ENCODE data around the gene NFKBIL1.
"Not testable (repeated sequence)": the region's sequence is repeated elsewhere in the genome, so short reads cannot be mapped to it uniquely, and the experiment has no call there.

NFKBIL1 gene, protein sequence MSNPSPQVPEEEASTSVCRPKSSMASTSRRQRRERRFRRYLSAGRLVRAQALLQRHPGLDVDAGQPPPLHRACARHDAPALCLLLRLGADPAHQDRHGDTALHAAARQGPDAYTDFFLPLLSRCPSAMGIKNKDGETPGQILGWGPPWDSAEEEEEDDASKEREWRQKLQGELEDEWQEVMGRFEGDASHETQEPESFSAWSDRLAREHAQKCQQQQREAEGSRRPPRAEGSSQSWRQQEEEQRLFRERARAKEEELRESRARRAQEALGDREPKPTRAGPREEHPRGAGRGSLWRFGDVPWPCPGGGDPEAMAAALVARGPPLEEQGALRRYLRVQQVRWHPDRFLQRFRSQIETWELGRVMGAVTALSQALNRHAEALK

DNA sequence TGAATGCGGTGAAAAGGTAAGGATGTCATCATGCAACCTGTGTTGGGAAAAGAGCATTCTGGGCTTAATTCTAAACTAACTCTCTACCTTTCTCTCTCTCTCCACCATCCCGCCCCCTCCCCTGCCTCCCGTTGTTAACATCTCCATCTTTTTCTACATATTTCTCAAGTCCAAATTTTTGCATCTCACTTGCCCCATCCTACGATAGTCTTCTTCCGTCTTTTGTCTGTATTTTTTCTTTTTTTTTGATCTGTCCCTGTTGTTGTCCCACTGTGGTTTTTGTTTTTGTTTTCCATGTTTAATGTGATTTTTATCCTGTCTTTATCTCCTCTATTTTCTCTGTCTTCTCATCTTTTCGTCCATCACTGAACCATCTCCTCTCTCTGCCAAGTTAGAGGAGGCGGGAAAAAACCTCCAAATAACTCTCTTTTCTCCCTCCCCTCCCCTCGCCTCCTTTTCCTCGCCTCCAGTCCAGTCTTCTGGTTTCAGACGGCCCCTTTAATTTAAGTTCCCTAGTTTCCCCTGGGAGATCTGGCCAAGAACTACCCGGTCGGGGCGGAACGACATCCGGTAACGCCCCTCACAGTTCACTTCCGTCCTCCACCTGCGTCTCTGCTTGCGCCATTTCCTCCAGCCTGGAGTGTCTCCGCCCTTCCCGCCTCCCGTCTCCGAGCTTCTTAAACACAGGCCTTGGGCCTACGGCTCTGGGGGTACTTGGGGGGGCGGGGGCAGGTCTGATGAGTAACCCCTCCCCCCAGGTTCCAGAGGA lies at the start of gene NFKBIL1:
Gene NFKBIL1 (plus strand): TSS at position 651 of the 769 bp plus-strand sequence. CDS start 87 bp downstream, at position 738.
- in situ Hi-C loops (cut with MboI; ENCODE audit: low pct_unique_long_range_greater_than_20kb, low sequenced_read_pairs) = no loop called here
- peak; percentile 99 for DNase-seq

DNA sequence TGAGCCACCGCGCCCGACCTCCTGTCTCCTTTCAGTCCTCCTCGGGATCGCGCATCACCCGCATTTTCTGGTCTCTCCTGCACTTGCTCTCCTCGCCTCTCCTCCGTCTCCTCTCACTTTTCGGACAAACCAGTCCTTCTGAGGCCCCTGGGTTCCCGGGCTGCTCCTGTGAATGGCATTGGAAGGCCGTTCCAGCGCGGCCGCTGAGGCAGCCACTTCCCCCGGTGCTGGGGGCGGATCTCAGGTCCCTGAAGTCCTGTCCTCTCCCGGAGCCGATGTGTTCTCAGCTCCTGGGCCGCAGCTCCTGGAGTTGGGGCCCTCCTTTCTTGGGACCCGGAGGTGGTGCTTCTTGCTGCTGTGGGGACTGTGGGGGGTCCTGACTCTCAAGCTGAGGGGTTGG lies 48.7 kb upstream of the NFKBIL1 start:
- in situ Hi-C loops (cut with MboI; ENCODE audit: low pct_unique_long_range_greater_than_20kb, low sequenced_read_pairs) = no loop called here
- DNase-seq = no peak

DNA sequence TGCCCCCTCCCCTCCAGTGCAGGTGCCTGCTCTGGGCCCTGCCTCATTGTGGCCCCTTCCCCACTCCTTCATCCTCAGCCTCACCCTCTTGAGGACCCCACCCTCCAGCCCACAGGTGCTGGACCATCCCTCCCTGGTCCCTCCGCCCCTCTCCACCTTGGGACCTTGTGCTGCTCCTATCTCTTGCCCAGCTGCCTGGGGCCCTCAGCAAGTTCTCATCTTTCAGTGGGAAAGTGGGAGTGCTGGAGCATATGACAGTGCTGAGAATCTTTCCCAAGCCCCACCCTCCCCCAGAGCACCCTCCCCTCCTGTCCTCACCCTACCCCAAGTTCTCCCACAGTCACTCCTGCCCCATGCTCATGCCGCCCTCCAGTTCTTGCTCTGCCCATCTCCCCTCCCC lies 47.8 kb upstream of the NFKBIL1 start:
- in situ Hi-C loops (cut with MboI; ENCODE audit: low pct_unique_long_range_greater_than_20kb, low sequenced_read_pairs) = not testable (repeated sequence)

DNA sequence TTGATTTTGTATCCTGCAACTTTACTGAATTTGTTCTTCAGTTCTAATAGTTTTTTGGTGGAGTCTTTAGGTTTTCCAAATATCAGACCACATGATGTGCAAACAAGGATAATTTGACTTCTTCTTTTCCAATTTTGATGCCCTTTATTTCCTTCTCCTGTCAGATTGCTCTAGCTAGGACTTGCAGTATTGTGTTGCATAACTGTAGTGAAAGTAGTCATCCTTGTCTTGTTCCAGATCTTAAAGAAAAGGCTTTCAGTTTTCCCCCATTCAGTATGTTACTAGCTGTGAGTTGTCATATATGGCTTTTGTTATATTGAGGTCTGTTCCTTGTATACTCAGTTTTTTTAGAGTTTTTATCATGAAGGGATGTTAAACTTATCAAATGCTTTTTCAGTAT lies 44.8 kb upstream of the NFKBIL1 start:
- in situ Hi-C loops (cut with MboI; ENCODE audit: low pct_unique_long_range_greater_than_20kb, low sequenced_read_pairs) = no loop called here

More for the DNA sequence above, 47.8 kb upstream of the NFKBIL1 start:
- not testable (repeated sequence) for DNase-seq

DNA sequence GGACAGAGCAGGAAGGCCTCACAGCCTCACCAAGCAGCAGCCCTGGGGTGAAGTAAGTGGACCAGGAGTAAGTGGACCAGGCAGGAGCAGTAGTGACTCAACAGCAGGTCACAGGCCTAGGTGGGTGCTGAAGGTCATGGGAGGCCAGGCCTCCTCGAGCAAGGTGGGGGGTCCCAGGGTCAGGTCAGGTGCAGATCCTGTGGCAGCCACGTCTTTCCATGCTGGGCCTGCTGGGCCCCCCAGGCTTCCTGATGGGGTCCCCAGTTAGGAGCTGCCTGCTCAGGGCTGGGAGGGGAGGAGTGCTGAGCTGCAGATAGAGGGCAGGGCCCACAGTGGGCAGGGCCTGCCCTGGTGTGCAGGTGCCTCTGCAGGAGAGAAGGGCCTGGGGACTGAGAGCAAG lies 38.4 kb upstream of the NFKBIL1 start:
- in situ Hi-C loops (cut with MboI; ENCODE audit: low pct_unique_long_range_greater_than_20kb, low sequenced_read_pairs); DNase-seq: not testable (repeated sequence)

More for the DNA sequence above, 44.8 kb upstream of the NFKBIL1 start:
- DNase-seq = no peak

DNA sequence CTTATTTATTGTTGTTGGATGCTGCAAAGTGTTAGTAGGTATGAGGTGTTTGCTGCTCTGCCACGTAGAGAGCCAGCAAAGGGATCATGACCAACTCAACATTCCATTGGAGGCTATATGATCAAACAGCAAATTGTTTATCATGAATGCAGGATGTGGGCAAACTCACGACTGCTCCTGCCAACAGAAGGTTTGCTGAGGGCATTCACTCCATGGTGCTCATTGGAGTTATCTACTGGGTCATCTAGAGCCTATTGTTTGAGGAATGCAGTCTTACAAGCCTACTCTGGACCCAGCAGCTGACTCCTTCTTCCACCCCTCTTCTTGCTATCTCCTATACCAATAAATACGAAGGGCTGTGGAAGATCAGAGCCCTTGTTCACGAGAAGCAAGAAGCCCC lies 37.4 kb upstream of the NFKBIL1 start:
- in situ Hi-C loops (cut with MboI; ENCODE audit: low pct_unique_long_range_greater_than_20kb, low sequenced_read_pairs) = no loop called here
- no peak for DNase-seq

DNA sequence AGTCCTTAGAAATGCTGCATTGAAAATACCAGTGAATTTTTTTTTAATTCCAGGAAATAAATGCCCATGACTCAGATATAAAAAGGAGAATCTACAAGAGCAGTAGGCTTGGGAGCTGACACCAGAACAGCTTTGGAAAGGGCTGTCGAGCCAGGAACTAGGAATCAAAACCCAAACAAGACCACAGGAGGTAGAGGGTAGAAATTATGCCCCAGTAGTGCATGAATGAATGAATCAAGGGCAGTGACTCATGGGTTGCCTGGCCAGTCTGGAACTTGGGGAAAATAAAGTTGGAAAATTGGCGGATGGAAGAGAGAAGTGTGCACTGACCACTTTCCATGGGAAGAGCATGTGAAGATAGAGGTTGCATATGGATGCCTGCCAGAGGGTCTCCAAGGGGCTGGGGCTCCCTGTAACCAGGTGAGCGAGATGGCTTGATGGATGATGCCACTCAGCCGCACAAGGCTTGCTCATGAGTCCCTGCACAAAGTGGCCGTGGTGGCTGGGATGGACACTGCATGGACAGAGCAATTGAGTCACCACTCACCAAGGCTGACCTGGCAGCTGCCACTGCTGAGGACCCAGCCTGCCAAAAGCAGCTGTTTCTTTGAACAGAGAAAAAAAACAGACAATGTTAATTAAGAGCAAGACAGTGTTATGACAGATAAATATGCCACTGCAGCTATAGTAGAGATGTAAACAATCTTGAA lies 33.8 kb upstream of the NFKBIL1 start:
- in situ Hi-C loops (cut with MboI; ENCODE audit: low pct_unique_long_range_greater_than_20kb, low sequenced_read_pairs) = no loop called here
- no peak for DNase-seq

DNA sequence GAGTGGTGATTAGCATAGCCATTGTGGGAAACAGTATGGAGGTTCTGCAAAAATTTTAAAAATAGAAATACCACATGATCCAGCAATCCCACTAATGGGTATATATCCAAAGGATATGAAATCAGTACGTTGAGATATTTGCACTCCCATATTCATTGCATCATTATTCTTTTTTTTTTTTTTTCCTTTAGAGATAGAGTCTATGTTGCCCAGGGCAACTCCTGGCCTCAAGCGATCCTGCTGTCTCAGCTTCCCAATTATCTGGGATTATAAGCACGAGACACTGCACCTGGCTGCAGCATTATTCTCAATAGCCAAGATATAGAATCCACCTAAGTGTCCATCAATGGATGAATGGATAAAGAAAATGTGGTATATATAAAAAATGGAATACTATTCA lies 25.6 kb upstream of the NFKBIL1 start:
- DNase-seq = no peak
- in situ Hi-C loops (cut with MboI; ENCODE audit: low pct_unique_long_range_greater_than_20kb, low sequenced_read_pairs) = no loop called here

DNA sequence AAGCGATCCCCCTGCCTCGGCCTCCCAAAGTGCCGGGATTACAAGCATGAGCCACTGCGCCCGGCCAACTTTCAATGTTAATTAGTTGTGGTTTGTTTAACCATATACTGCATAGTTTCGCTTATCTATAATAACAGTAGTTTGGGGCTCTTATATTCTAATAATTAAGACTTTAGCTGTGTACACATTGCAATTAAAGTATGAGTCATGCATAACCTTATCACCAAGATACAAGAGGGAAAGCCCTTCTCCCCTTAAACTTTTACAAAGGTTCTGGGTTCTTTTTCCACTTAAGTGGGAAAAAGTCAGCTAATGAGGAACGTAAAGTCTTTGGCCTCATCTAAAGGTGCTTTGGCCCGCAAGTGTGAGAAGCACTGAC lies 21.9 kb upstream of the NFKBIL1 start:
- in situ Hi-C loops (cut with MboI; ENCODE audit: low pct_unique_long_range_greater_than_20kb, low sequenced_read_pairs) = no loop called here

DNA sequence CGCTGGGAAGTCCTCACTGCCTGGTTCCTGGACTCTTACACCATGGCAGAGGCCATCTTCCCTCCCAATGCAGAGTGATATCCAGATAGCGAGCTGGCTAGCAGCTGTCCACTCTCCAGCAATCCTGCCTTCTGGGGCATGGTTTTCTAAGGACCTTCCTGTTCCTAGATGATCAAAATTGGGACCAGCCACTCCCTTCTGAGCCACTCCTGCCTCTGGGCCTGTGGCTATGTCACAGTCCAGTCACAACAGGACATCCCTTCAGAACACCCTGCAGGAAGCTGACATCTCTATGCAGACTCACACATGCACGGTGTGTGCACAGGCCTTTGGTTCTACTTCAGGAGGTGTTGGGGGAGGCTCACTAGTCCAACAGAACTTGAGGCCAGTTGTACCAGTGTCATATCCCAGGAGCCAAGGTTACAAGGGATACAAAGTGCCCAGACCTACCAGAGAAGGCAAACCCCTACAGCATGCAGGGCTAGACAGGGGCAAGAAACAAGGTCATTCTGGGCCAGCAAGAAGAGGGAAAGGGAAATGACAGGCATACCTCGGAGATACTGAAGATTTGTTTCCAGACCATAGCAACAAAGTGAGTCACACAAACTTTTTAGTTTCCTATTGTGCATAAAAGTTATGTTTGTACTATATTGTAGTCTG lies 21.3 kb upstream of the NFKBIL1 start:
- in situ Hi-C loops (cut with MboI; ENCODE audit: low pct_unique_long_range_greater_than_20kb, low sequenced_read_pairs) = no loop called here
- DNase-seq = no peak

More for the DNA sequence above, 21.9 kb upstream of the NFKBIL1 start:
- DNase-seq = no peak

DNA sequence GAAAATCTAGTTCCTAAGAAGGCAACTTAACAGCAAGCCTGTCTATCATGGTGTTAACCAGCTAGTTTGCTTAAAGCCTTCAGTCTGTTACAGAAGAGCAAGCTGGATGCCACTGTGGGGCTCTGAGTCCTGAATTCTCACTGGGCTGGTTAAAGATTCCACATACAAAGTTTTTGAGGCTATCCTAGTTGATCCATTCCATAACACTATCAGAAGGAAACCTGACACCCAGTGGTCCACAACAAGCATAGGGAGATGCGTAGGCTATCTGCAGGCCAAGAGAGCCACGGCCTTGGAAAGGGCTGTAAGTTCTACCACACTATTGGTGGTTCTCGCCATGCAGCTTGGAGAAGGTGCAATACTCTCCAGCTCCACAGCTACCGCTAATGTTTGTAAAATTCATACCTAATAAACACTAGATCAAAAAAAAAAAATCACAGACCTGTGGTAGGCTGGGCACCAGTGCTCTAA lies 19.1 kb upstream of the NFKBIL1 start:
- in situ Hi-C loops (cut with MboI; ENCODE audit: low pct_unique_long_range_greater_than_20kb, low sequenced_read_pairs) = no loop called here
- DNase-seq = peak; percentile 27

DNA sequence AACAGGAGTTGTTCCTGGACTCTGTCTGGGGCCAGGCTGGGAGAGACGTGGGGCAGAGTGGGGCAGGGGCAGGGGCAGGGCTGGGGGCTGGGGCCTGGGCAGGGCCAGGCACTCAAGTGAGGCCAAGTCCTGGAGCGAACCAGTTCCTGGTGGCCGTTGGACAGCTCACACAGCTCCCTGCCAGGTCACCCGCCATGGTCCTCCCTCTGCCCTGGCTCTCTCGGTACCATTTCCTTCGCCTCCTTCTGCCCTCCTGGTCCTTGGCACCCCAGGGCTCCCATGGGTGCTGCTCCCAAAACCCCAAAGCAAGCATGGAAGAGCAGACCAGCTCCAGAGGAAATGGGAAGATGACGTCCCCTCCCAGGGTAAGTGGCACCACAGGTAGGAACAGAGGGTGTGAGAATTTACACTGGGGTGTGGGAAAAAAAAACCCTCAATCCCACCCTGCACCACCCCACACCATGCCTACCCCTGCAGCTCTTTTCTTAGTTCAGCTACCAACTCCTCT lies 18.5 kb upstream of the NFKBIL1 start, which contains the start of gene MCCD1:
Gene MCCD1 (plus strand): TSS at position 142 of the 508 bp plus-strand sequence. CDS start 53 bp downstream, at position 195.
- in situ Hi-C loops (cut with MboI; ENCODE audit: low pct_unique_long_range_greater_than_20kb, low sequenced_read_pairs) = no loop called here
- no peak for DNase-seq

DNA sequence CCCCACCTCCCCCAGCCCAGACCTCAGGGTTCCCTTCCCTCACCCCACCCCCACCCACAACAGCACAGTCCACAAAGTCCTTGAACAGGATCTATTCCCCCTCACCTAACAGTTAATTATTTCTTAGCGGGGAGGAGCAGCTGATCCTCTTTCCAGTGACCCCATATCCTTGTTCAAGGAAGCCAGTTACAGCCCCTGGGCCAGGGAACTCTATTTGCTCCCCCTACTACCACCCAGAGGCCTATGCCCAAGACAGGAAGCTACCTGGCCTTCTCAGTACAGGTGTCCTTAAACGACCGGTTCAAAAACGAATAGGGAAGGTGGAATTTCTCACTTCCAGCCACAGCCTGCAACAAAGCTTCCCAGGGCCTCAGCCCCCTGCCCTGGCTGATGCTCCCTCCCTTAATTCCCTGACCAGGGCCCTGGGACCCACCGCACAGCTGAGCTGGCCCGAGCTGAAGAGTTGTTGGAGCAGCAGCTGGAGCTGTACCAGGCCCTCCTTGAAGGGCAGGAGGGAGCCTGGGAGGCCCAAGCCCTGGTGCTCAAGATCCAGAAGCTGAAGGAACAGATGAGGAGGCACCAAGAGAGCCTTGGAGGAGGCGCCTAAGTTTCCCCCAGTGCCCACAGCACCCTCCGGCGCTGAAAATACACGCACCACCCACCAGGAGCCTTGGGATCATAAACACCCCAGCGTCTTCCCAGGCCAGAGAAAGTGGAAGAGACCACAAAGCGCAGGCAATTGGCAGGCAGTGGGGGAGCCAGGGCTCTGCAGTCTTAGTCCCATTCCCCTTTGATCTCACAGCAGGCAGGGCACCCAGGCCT lies 17.9 kb upstream of the NFKBIL1 start:
- no peak for DNase-seq
- in situ Hi-C loops (cut with MboI; ENCODE audit: low pct_unique_long_range_greater_than_20kb, low sequenced_read_pairs) = no loop called here

DNA sequence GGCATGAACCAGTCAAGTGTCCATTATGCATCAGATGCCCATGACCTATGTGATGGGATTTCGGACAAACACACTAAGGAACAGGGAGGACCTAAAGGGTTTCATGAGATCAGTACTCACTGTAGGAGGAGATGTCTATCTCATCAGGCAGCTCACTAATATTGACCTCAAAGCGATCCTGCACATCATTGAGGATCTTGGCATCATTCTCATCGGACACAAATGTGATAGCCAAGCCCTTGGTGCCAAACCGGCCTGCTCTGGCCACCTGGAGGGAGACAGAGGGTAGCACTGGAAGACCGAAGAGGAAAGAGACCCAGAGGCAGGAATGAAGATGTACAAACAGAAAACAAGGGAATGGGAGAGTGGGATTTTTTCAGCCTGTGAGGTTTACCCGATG lies 16.7 kb upstream of the NFKBIL1 start:
- in situ Hi-C loops (cut with MboI; ENCODE audit: low pct_unique_long_range_greater_than_20kb, low sequenced_read_pairs) = no loop called here

DNA sequence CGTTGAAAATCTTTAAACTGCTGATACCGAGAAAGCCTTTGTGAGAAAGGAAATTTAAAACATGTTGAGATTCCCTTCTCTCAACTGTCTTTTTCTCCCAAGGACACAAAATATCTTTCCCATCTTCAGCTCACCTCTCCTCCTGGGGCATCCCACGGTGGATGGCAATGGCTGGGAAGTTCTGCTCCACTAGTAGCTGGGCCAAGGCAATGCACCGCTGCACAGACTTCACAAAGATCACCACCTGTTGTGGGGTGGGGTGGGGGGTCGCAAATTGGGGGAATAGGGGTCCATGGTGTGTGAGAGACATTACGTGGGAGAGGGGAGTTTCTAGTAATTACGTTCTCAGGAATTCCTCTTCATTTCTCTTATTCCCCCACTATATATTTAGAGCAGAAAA lies 16.2 kb upstream of the NFKBIL1 start:
- no peak for DNase-seq
- in situ Hi-C loops (cut with MboI; ENCODE audit: low pct_unique_long_range_greater_than_20kb, low sequenced_read_pairs) = no loop called here

More for the DNA sequence above, 16.7 kb upstream of the NFKBIL1 start:
- no peak for DNase-seq

DNA sequence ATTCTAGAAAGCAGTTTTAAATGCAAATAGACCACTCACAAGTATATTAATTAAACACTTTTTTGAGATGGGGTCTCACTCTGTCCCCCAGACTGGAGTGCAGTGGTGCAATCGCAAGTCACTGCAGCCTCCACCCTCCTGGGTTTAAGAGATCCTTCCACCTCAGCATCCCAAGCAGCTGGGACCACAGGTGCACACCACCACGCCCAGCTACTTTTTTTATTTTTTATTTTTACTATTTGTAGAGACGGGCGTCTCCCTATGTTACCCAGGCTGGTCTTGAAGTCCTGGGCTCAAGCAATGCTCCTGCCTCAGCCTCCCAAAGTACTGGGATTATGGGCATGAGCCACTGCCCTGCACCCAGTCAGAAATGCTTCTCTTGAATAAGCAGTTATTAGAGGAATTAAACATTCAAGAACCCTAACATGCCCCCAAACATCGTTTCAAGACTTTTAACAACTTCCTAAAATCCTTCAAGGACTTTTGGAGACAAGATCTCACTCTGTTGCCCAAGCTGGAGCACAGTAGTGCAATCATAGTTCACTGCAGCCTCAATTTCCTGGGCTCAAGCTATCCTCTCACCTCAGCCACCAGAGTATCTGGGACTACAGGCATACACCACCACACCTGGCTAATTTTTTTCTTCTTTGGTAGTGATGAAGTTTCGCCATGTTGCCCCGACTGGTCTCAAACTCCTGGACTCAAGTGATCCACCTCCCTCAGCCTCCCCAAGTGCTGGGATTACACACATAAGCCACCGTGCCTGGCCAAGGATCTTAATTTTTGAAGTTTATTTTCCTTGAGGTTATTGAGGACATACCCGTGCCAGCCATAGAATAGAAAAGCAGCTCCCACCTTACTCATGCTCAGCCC lies 15.4 kb upstream of the NFKBIL1 start:
- DNase-seq = no peak
- in situ Hi-C loops (cut with MboI; ENCODE audit: low pct_unique_long_range_greater_than_20kb, low sequenced_read_pairs) = no loop called here
